Measurements from ENCODE around the gene OSBPL9. TPM values are rescaled to one million over a fixed set of nuclear protein-coding genes. Genes with fewer than 3 reads are reported as not detected.

The OSBPL9 gene
- total RNA-seq, 2 experiments from 2014 or later = 51.1 to 56.1 TPM

GRCh38 chr1:51776408-51776807 lies 159.5 kb downstream of the OSBPL9 start:
- no peak for DNase-seq
- TF ChIP-seq CTCF (IDR thresholded peaks at IDR 0.05) = no peak
- H3K36me3 Mint-ChIP-seq (ENCODE audit: low read depth) = peaks cover 17% of the 10 kb centered on the region
- ChIA-PET CTCF (interaction anchor here (1.1 to 2.1 kb wide), 2 partner anchors 8 to 9 kb away, joined by 3 to 6 read pairs; no protein-coding TSS in a partner anchor), POLR2A (no interaction called here)
- H3K4me1 Mint-ChIP-seq (ENCODE audit: low read depth) = peaks cover 12% of the 10 kb centered on the region
- H3K27ac Mint-ChIP-seq = peak overlapping the region; percentile 5
- no peaks in the 10 kb centered on the region for H3K9me3 Mint-ChIP-seq
- intact Hi-C loops (cut with micrococcal nuclease) = no loop called here
- H3K4me3 Mint-ChIP-seq = no peak overlapping the region
- no peaks in the 10 kb centered on the region for H3K27me3 Mint-ChIP-seq
- ATAC-seq = no peak

GRCh38 chr1:51780927-51781326 lies 164.0 kb downstream of the OSBPL9 start:
- peaks cover 22% of the 10 kb centered on the region for H3K36me3 Mint-ChIP-seq (ENCODE audit: low read depth)
- intact Hi-C loops (cut with micrococcal nuclease) = no loop called here
- H3K27ac Mint-ChIP-seq = no peak overlapping the region
- TF ChIP-seq CTCF (IDR thresholded peaks at IDR 0.05) = no peak
- no peak overlapping the region for H3K4me3 Mint-ChIP-seq
- no peaks in the 10 kb centered on the region for H3K9me3 Mint-ChIP-seq
- DNase-seq (no peak), ATAC-seq (no peak)
- CTCF ChIA-PET = no interaction called here
- POLR2A ChIA-PET = no interaction called here
- H3K4me1 Mint-ChIP-seq (ENCODE audit: low read depth) = peaks cover 3% of the 10 kb centered on the region
- no peaks in the 10 kb centered on the region for H3K27me3 Mint-ChIP-seq

- H3K9me3 Mint-ChIP-seq = no peaks in the 10 kb centered on the region
- DNase-seq (no peak), ATAC-seq (no peak)
- intact Hi-C loops (cut with micrococcal nuclease) = no loop called here
- TF ChIP-seq CTCF (IDR thresholded peaks at IDR 0.05) = no peak
- H3K27ac Mint-ChIP-seq = peak overlapping the region; percentile 40
- no peaks in the 10 kb centered on the region for H3K27me3 Mint-ChIP-seq
- H3K36me3 Mint-ChIP-seq (ENCODE audit: low read depth) = peaks cover 35% of the 10 kb centered on the region
- ChIA-PET CTCF (no interaction called here), POLR2A (no interaction called here)
- H3K4me1 Mint-ChIP-seq (ENCODE audit: low read depth) = no peaks in the 10 kb centered on the region
- H3K4me3 Mint-ChIP-seq = no peak overlapping the region
Measured at GRCh38 chr1:51784997-51785421, 168.1 kb downstream of the OSBPL9 start.

- H3K36me3 Mint-ChIP-seq (ENCODE audit: low read depth) = peaks cover 46% of the 10 kb centered on the region
Measured at GRCh38 chr1:51788938-51789337, 172.0 kb downstream of the OSBPL9 start.

GRCh38 chr1:51789342-51789741 lies 172.4 kb downstream of the OSBPL9 start:
- peaks cover 43% of the 10 kb centered on the region for H3K36me3 Mint-ChIP-seq (ENCODE audit: low read depth)
- H3K27me3 Mint-ChIP-seq = no peaks in the 10 kb centered on the region
- H3K4me1 Mint-ChIP-seq (ENCODE audit: low read depth) = peaks cover 13% of the 10 kb centered on the region
- intact Hi-C loops (cut with micrococcal nuclease) = no loop called here
- DNase-seq (no peak), ATAC-seq (no peak)
- TF ChIP-seq CTCF (IDR thresholded peaks at IDR 0.05) = no peak
- peak overlapping the region; percentile 43 for H3K27ac Mint-ChIP-seq
- ChIA-PET POLR2A (no interaction called here), CTCF (interaction anchor here (1.9 kb wide), 1 partner anchor 20 kb away, joined by 7 read pairs; no protein-coding TSS in a partner anchor)
- no peak overlapping the region for H3K4me3 Mint-ChIP-seq
- H3K9me3 Mint-ChIP-seq = no peaks in the 10 kb centered on the region

More at GRCh38 chr1:51788938-51789337, 172.0 kb downstream of the OSBPL9 start:
- POLR2A ChIA-PET = no interaction called here
- ATAC-seq (no peak), DNase-seq (no peak)
- H3K27ac Mint-ChIP-seq = peak overlapping the region; percentile 43
- no peaks in the 10 kb centered on the region for H3K9me3 Mint-ChIP-seq
- intact Hi-C loops (cut with micrococcal nuclease) = no loop called here
- H3K4me1 Mint-ChIP-seq (ENCODE audit: low read depth) = peaks cover 13% of the 10 kb centered on the region
- CTCF ChIA-PET = interaction anchor here (1.9 kb wide), 1 partner anchor 20 kb away, joined by 7 read pairs; no protein-coding TSS in a partner anchor
- no peaks in the 10 kb centered on the region for H3K27me3 Mint-ChIP-seq
- no peak for TF ChIP-seq CTCF (IDR thresholded peaks at IDR 0.05)
- H3K4me3 Mint-ChIP-seq = no peak overlapping the region

Data from activated CD8-positive, alpha-beta T cell treated with anti-CD3 and anti-CD28 coated beads for 36 hours (primary cell).